Activated CD8-positive, alpha-beta memory T cell treated with anti-CD3 and anti-CD28 coated beads for 36 hours (primary cell): ENCODE results near the gene VSX1. TPM values are rescaled to one million over a fixed set of nuclear protein-coding genes. Genes with fewer than 3 reads are reported as not detected.

ENCODE experiments used
- CTCF ChIA-PET: fragments of 350-600 bp; sonication (Branson Sonifier 250); formaldehyde crosslinking; loops from one replicate; lab custom pipeline; 2021; ENCODE audit warnings: antibody characterized with exemption; lab: Charles Lee
- POLR2A ChIA-PET: fragments of 350-600 bp; sonication (Branson Sonifier 250); formaldehyde crosslinking; loops from one replicate; lab custom pipeline; 2021; ENCODE audit warnings: antibody characterized with exemption; lab: Charles Lee
- total RNA-seq, 2 experiments: library from RNA; stranded (reverse); gene quantifications; one replicate each; pipeline ENCODE4 v1.2.3, GENCODE V29; 2021

The VSX1 gene
- total RNA-seq, 2 experiments from 2014 or later, result not detected

GRCh38 chr20:25057234-25058050 lies 24.5 kb downstream of the VSX1 start:
- CTCF ChIA-PET, result interaction anchor here (1.2 to 4.2 kb wide), 2 partner anchors 25 to 64 kb away, joined by 3 to 17 read pairs; no protein-coding TSS in a partner anchor

GRCh38 chr20:25056690-25057233 lies 25.2 kb downstream of the VSX1 start:
- ChIA-PET POLR2A (interaction anchor here (1.0 to 1.4 kb wide), 3 partner anchors 9 to 351 kb away, joined by 3 to 4 read pairs (median 4); partner anchors contain the start of gene GINS1), CTCF (interaction anchor here (1.2 to 4.2 kb wide), 2 partner anchors 26 to 63 kb away, joined by 3 to 17 read pairs; no protein-coding TSS in a partner anchor)

More at GRCh38 chr20:25057234-25058050, 24.5 kb downstream of the VSX1 start:
- POLR2A ChIA-PET, result interaction anchor here (1.0 to 1.4 kb wide), 6 partner anchors 10 to 350 kb away, joined by 3 to 7 read pairs (median 4); partner anchors contain the start of genes APMAP and GINS1

- POLR2A ChIA-PET, result no interaction called here
Observed at GRCh38 chr20:25055711-25056495, 26.0 kb downstream of the VSX1 start.

GRCh38 chr20:25054995-25055629 lies 26.8 kb downstream of the VSX1 start:
- CTCF ChIA-PET, result no interaction called here

More at GRCh38 chr20:25055711-25056495, 26.0 kb downstream of the VSX1 start:
- CTCF ChIA-PET, result no interaction called here

GRCh38 chr20:25054096-25054820 lies 27.7 kb downstream of the VSX1 start:
- ChIA-PET POLR2A (interaction anchor here (0.6 kb wide), 1 partner anchor 99 kb away, joined by 4 read pairs; no protein-coding TSS in a partner anchor), CTCF (no interaction called here)

More at GRCh38 chr20:25054995-25055629, 26.8 kb downstream of the VSX1 start:
- POLR2A ChIA-PET, result no interaction called here

GRCh38 chr20:25053255-25054031 lies 28.5 kb downstream of the VSX1 start:
- CTCF ChIA-PET, result no interaction called here
- POLR2A ChIA-PET, result no interaction called here

GRCh38 chr20:25052255-25053194 lies 29.4 kb downstream of the VSX1 start:
- ChIA-PET POLR2A (no interaction called here), CTCF (interaction anchor here (1.5 kb wide), 1 partner anchor 9 kb away, joined by 4 read pairs; no protein-coding TSS in a partner anchor)

GRCh38 chr20:25051386-25052155 lies 30.4 kb downstream of the VSX1 start:
- CTCF ChIA-PET, result interaction anchor here (1.5 kb wide), 1 partner anchor 9 kb away, joined by 4 read pairs; no protein-coding TSS in a partner anchor

GRCh38 chr20:25050501-25051350 lies 31.2 kb downstream of the VSX1 start:
- ChIA-PET POLR2A (no interaction called here), CTCF (interaction anchor here (1.5 kb wide), 1 partner anchor 8 kb away, joined by 4 read pairs; no protein-coding TSS in a partner anchor)

More at GRCh38 chr20:25051386-25052155, 30.4 kb downstream of the VSX1 start:
- POLR2A ChIA-PET, result no interaction called here

- CTCF ChIA-PET, result no interaction called here
- POLR2A ChIA-PET, result no interaction called here
Observed at GRCh38 chr20:25050082-25050481, 31.9 kb downstream of the VSX1 start.

GRCh38 chr20:25049261-25050060 lies 32.5 kb downstream of the VSX1 start:
- ChIA-PET CTCF (no interaction called here), POLR2A (no interaction called here)

GRCh38 chr20:25048519-25048952 lies 33.4 kb downstream of the VSX1 start:
- ChIA-PET POLR2A (no interaction called here), CTCF (no interaction called here)

- ChIA-PET POLR2A (interaction anchor here (1.2 kb wide), 1 partner anchor 10 kb away, joined by 4 read pairs; no protein-coding TSS in a partner anchor), CTCF (no interaction called here)
Observed at GRCh38 chr20:25047766-25048165, 34.2 kb downstream of the VSX1 start.
